C1 segment of cervical spinal cord (tissue), 14 donors: ENCODE data around the gene APOBEC3H.

Experiments
- DNase-seq, 14 donors: peaks; one replicate each; lab custom pipeline; 2025; lab: John Stamatoyannopoulos, UW

APOBEC3H gene

DNA sequence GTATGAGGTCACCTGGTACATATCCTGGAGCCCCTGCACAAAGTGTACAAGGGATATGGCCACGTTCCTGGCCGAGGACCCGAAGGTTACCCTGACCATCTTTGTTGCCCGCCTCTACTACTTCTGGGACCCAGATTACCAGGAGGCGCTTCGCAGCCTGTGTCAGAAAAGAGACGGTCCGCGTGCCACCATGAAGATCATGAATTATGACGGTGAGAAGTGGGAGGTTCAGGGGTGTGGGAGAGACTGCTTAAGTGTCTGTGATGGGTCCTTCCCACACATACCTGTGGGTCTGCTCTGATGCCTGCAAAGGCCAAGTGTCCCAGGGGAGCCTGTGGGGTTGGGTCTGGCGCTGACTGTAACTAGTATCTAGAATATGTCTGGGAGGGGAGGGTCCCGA, 16.0 kb upstream of the APOBEC3H start:
- no peak for DNase-seq

DNA sequence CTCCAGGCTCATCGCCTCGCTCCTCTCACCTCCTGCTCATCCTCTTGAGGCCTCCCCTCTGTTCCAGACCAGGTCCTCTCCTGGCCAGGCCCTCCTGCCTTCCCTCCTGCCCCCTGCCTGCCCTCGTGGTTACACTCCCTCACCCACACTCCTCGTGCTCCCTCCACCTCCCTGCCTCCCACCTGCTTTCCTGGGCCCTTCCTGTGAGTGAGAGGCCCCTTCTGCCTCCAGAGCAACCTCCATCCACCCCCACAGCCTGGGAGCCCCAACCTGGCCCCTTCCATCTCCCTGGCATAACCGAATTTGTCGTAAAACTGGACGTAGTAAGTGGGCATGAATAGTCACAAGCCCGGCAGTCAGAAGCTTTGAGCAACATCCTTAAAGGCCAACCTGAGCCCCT, 15.4 kb upstream of the APOBEC3H start:
- DNase-seq, result no peak

DNA sequence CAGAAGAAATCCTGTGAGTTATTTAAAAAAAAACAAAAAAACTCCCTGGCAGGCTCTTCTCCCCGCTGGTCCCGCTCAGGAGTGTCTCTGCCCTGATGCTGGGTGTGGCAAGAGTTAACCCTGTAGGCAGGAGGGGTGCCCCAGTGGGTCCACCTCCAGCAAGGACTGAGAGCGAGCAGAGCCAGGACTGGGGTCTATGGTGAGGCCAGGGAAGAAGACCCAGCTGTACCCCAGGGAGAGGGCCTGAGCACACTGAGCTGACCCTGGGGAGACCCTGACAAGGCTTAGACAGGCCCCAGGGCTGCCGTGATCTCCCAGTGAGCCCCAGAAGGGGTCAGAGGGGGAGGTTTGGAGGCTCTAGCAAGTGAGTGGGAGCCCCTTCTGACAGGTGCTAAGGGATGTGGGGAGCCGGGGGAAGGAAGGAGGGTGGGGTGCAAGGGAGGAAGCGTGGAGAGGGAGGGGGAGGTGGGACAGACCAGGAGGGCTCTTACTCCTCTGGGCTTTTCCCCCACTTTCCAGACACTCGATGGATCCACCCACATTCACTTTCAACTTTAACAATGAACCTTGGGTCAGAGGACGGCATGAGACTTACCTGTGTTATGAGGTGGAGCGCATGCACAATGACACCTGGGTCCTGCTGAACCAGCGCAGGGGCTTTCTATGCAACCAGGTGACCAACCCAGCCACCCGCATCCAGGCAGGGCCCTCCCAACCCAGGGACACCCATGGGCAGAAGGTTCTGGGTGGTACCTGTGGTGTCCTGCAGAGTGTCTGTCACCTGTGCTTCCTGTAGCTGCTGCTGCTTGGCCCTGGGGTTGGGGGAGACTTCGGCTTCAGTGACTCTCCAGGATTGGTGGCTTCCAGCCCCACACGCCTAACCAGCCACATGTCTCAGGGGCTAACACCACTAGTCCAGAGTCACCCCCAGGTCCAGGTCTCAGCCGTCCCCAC, 13.6 kb upstream of the APOBEC3H start:
- DNase-seq, result no peak

DNA sequence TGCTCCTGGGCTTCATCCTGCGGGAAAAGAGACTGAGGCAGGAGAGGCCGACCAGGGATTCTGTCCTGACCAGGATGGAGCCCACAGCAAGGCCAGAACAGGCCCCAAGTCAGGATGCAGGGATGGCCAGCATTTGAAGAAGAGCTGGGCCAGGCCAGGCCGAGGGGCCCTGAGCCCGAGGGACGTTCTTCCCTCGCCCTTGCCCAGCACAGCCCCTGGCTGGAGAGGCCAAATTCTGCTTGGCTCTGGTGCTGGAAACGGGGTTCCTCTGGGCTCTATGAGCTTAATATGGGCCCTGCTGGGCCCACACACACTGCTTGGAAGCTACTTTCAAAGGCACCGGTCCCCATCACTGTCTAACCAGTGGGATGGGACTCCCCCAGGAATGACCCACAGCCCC, 12.4 kb upstream of the APOBEC3H start:
- no peak for DNase-seq

DNA sequence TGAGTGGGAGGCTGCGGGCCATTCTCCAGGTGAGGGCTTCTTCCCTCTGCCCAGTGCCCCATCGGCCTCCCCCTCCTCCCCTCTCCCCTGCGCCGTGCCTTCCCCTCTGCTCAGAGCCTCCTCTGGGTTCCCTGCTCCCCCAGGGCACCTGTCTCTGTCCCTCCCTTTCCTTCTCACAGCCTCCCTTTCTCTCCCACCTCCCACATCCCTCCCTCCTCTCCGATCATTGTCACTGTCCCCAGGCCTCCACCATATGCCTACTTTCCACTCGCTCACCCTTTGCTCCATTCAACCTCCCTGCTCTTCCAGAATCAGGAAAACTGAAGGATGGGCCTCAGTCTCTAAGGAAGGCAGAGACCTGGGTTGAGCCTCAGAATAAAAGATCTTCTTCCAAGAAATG, 9.9 kb upstream of the APOBEC3H start:
- no peak for DNase-seq

DNA sequence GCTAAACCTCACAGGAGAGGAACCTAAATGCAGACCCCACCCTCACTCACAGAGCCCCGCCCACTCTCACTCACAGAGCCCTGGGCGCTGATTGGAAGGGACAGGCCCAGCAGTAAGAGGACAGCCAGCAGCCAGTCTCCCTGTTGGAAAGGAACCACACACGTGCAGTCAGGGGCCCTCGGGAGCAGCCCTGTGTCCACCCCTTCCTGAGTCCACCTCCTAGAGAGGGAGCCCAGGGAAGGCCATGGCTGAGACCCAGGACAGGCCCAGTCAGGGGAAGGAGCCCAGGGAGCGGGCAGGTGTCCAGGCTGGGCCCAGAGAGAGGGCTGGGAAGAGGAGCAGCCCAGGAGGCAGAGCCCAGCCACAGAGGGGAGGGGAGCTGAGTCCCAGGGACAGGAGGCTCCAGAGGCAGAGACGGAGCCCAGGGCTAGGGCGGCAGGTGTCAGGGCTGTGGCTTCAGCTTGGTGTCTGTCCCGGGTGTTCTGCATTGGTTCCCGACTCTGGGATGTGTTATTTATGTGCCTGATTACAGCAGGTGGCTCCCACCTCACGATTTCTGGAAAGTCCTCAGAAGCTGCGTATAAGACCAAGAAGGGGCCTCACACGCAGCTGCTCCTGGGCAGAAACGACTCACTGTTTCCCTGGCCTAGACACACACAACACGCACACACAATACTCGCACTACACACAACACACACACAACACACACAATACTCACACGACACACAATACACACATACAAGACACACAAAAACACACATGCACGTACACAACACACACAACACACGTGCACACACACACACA, 9.0 kb upstream of the APOBEC3H start:
- peak in 5 of 14 donors; percentile 9 to 53 (median 34) for DNase-seq

DNA sequence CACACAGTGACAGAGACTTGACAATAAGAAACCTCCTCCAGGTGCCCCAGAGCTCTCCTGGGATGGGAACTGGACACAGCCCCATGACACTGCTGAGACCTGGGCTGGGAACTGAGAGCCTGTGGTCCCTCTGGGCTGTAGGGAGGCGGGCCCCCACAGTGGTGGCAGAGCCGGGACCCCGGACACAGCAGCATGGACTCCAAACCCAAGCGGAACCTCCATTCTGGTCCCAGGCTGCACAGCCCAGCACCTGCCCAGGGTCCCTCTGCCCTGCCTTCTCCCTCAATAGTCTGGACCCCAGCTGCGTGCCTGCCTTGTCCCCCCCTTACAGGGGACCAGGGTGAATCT, 8.4 kb upstream of the APOBEC3H start:
- no peak for DNase-seq

DNA sequence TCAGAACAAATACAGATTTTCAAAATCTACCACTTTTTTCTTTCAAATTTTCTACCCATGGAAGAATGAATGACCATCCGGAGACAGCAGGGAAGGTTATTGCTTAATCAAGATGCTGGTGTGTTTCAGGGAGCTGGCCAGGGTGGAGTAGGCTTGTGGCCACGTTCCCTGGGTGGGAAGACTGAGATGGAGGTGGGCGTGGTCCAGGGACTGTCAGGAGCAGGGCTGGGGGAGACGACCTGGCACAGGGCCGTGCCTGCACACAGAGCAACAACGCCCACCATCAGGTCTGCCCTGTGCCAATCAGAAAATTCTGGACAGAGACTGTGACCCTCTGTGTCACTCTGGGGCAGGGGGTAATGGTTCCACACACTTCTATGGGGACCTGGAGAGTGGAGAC, 7.1 kb upstream of the APOBEC3H start:
- DNase-seq, result no peak

DNA sequence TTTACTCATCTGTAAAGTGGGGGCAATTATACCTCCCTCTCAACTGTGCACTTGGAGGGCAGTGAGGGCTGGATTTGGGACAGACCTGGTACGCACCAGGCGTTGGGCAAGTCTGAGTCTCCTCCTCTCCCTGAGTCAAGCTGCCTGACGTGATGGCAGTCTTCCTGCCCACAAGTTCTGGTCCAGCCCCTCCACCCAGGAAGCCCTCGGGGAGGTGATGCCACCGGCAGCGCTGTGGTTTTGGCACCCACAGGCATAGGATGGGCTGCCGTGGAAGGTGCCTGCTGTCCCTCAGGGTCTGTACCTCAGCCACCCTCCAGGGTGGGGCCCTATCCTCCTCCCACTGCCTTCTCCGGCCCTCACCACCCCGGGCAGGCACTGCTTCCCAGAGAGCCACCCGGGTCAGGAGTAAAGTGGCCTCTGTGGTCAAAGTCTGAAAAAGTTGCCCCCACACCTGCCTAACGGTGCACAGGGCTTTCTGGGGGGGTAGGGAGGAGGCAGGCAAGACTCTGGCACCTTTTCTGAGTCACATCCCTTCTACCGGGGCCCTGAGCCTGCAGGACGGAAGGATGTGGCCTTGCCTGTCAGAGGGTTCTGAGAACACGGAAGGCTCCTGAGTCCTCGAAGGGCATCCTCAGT, 6.5 kb upstream of the APOBEC3H start:
- no peak for DNase-seq

DNA sequence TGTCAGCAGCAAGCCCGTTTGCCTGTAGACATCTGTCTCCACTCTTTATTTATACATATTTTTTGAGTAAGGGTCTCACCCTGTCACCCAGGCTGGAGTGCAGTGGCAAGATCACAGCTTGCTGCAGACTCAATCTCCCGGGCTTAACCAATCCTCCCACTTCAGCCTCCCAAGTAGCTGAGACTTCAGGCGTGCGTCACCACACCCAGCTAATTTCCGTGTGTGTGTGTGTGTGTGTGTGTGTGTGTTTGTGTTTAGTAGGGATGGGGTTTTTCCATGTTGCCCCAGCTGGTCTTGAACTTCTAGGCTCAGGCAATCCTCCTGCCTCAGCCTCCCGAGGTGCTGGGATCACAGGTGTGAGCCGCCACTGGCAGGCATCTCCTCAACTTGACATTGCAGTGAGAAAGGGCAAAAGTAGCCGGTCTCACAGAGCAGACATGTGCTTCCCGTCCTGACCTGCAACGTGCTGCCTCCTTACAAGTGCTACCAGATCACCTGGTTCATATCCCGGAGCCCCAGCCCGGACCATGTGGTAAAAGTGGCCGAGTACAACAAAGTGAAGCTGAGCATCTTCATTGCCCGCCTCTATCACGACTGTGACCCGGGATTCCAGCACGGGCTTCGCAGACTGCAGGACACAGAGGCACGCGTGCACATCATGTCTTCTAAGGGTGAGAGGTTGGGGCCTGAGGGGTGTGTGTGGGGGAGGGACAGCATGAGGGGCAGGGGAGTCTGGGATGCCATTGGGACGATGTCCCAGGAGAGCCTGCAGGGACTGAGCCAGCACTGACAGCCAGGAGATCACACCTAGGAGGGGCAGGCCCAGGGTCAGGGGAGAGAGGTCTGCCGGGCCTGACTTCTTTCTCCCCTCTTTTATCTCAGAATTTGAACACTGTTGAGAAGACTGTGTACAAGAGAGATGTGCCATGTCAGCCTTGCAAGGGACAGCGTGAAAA, 5.6 kb upstream of the APOBEC3H start:
- no peak for DNase-seq

DNA sequence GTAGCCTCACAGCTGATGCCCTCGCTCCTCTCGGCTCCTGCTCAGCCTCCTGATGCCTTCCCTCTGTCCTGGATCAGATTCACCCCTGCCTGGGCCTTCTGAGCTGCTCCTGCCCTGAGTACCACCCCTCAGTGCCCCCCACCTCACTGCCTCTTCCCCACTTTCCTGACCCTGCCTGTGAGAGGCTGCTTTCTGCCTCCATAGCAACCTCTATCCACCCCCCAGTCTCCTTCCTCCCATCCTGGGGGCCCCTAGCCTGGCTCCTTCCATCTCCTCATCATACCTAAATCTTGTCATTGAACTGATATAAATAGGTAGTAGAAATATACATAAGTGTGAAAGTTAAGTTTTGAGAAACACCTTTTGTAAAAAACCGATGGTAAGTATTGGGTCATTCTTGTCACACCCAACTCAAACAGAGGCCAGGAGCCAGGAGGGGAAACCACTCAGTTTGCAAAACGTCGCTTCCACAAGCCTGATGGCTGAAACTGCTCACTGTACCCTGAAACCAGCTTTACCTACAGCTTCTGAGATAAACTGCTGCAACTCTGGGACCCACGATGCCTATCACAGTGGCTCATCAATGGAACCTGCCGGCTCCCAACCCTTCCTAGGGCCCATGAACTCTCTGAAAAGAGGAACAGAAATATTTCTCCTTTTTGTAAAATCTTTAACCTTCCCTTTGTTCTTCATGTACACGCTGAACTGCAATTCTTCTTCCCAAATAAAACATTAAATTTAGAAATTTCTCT, 4.8 kb upstream of the APOBEC3H start:
- no peak for DNase-seq

DNA sequence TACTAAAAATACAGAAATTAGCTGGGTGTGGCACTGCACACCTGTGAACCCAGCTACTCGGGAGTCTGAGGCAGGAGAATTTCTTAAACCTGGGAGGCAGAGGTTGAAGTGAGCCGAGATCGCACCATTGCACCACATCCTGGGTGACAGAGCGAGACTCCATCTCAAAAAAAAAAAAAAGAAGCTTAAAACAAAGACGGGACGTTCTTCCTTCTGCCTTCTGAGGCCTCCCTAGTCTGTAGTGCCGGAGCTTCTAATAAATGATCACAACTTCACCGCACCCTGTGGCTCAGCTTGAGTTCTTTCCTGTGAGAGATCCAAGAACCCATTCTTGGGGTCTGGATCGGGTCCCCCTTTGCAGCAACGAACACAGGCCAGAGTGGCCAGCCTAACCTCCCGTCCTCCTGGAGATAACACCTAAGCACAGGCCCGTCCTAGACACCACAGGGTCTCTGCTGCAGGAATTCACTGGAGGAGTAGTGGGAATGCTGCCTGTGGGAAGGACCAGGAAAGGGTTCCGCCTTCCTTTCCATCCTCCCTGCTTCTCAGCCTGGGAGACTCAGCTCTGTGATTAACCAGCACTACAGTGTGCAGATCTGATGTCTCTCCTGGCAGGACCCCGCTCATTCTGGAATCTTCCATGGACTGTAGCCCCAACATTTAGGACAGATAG, 2.2 kb upstream of the APOBEC3H start:
- DNase-seq, result no peak

DNA sequence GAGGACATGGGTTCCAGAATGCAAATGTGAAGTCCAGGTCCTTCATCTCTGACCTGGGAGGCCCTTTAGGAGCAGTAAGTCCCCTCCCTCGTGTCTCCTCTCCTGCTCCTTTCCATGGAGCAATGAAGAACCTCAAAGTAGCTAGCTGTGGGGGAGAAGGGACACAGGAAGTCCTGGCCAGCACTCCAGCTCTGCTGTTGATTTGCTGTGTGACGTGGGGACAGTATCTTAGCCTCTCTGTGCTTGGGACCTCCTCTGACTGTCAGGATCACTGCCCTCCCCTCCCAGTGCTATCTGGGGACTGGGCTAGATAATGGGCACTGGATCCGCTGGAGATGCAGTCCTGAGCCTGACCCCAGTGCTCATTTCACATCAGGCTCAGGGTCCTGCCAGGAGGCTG, 1.1 kb upstream of the APOBEC3H start:
- no peak for DNase-seq

DNA sequence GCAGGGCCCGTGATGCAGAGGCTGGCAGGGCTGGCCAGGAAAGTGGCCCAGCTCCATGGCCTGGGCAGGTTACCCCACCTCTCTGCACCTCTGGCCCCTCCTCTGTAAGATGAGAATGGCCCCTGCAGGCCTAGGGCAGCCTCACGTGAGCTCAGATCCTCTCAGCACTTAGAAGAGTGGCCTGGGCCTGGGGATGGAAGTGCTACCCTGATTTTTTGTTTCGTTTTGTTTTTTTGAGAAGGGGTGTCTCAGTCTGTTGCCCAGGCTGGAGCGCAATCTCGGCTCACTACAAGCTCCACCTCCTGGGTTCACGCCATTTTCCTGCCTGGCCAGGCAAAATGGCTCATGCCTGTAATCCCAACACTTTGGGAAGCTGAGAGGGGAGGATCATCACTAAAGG, 982 bp downstream of the APOBEC3H start:
- no peak for DNase-seq

DNA sequence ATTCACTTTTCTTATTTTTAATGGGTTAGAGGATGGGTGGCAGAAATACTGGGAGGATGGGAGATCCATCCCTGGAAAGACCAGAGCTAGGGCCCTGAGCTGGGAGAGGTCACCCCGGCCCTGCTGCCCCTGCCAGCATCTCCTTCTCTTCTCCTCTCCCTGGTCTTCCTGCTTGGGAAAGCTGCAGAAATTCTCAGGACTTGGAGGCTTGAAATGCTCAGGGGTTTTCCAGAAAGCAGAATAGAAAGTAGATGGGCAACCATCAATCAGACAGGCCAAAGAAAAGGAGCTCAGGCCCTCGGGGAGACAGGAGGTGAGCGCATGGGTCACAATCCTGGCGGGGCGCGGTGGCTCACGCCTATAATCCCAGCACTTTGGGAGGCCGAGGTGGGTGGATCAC, 1.5 kb downstream of the APOBEC3H start:
- DNase-seq, result no peak

DNA sequence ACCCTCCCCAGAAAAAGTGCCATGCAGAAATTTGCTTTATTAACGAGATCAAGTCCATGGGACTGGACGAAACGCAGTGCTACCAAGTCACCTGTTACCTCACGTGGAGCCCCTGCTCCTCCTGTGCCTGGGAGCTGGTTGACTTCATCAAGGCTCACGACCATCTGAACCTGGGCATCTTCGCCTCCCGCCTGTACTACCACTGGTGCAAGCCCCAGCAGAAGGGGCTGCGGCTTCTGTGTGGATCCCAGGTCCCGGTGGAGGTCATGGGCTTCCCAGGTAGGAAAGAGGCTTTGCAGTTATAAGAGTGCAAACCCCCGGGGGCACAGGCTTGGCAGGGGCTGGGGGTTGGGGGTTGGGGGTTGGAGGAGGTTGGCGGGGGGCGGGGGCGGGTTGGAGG, 4.2 kb downstream of the APOBEC3H start:
- DNase-seq, result no peak

DNA sequence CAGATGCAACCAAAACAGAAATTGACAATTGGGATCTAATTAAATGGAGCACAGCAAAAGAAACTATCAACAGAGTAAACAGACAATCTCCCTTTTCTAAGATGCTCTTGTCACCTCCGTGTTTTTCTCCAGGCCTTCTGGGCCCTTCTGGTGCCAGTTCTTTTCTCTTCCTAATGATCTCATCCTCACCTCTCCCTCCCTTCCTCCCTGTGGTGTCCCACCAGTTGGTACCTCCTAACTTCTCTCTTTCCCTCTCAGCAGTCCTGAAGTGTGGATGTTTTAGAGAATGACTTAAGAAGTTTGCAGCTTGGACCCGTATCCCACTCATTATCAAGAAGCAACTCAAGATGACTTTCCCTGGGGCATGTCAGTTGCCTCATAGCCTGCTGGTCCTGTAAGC, 6.4 kb downstream of the APOBEC3H start:
- DNase-seq, result no peak

DNA sequence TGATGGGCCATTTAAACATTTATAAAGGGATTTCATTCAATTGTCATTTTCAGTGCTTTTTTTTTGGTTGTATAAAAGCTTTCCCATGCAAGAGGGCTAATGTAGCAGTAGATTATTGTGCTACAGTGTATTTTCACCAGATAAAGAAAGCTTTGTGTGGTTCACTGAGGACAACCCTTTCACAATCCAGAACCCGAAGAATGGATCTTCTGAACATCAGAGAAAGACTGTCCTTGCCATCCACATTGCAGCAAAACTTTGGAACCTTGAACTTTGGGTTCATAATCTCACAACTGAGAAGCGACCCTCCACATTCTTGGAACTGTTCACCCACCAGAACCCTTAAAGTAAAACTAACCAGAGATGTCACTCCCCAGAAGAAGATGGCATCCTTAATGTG, 9.3 kb downstream of the APOBEC3H start:
- no peak for DNase-seq

DNA sequence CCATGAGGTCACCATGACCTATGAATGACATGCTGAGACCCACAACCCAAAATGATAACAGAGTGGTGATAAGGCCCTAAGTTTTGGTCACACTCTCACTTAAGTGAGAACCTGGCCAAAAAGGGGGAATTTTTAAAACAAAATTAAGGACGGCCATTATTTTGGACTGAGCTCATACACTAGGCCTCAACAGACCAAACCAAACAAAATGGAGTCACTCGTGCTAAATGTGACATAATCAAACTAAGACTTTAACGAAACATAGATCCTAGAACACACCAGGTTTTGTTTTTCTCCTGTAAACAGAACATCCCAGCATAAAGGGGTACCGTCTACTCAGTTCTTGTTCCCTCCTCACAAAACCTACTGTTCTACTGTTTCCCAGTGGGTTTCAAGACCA, 11.4 kb downstream of the APOBEC3H start:
- no peak for DNase-seq

DNA sequence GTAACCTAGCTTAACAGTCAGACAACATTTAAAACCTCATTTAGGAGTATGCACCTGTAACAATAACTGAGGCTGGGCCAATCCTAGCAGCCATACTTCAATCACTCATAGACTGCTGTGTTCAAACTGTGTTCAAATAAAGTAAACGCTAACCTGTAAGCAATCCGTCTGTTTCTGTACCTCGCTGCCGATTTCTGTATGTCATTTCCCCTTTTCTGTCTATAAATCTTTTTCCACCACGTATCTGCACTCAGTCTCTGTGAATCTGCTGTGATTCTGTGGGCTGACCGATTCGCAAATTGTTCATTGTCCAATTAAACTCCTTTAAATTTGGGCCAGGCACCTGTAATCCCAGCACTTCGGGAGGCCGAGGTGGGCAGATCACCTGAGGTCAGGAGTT, 12.3 kb downstream of the APOBEC3H start:
- no peak for DNase-seq
